Lower leg skin (tissue), 3 donors: ENCODE data around the gene NHP2.

Experiments
- POLR2A ChIP-seq, 2 donors: fragments of 450-650 bp; IDR thresholded peaks; one replicate each; pipeline ENCODE4 v1.6.1; 2016 to 2017; ENCODE audit warnings: antibody characterized with exemption in 2 of 2, mild to moderate bottlenecking in 1 of 2, moderate library complexity in 1 of 2
- TF ChIP-seq, protein P1 (sequence below), 3 donors: fragments of 450-650 bp; IDR thresholded peaks; one replicate each; pipeline ENCODE4 v1.5.1; 2016; ENCODE audit warnings: antibody characterized with exemption in 3 of 3, mild to moderate bottlenecking in 3 of 3, moderate library complexity in 2 of 3

DNA sequence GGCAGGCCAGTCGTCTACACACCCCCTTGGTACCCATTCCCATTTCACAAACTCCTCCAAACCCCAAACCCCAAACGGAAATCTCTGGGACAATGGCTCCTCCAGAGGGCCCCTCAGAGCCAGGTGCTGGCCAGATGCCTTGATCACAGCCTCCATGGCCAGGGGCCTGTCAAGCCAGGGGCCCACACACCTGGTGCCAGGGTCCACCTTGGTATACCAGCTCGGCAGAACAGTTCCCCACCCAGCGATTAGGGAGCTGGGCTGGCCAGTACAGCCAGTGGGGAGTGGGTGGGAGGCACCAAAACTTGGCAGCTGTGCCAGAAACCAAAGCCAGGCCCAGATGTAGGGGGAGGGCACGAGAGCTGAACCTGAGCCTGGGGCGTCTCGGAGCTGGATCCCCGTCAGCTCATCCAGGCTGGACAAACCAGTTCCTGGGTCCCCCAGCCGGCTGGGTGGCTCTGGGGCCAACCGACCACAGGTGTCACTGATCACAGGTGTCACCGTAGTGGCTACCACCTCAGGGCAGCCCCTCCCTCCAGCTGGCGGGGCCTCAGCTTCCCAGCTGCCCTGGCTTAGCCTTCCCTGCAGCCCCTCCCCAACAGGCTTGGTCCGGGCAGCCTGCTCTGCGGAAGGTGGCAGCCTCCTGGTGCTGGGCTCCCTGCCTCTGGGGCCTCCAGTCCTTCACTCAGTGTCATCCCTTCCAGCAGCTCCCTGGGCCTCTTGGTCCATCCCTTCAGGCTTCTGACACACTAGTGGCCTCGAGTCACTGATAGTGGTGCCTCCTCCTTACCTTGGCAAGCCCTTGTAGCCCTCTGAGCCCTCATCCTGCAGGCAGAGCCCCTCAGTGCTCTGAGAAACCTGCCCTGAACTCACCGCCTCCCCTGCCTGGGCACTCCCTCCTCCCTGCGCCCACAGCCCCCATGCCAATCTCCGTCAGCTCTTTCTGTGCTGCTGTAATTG, 29.4 kb downstream of the NHP2 start:
- TF ChIP-seq, protein P1, sequence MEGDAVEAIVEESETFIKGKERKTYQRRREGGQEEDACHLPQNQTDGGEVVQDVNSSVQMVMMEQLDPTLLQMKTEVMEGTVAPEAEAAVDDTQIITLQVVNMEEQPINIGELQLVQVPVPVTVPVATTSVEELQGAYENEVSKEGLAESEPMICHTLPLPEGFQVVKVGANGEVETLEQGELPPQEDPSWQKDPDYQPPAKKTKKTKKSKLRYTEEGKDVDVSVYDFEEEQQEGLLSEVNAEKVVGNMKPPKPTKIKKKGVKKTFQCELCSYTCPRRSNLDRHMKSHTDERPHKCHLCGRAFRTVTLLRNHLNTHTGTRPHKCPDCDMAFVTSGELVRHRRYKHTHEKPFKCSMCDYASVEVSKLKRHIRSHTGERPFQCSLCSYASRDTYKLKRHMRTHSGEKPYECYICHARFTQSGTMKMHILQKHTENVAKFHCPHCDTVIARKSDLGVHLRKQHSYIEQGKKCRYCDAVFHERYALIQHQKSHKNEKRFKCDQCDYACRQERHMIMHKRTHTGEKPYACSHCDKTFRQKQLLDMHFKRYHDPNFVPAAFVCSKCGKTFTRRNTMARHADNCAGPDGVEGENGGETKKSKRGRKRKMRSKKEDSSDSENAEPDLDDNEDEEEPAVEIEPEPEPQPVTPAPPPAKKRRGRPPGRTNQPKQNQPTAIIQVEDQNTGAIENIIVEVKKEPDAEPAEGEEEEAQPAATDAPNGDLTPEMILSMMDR (IDR thresholded peaks at IDR 0.05) = no peak
- no peak for TF ChIP-seq POLR2A (IDR thresholded peaks at IDR 0.05)
